ENCODE measurements around the gene SLC44A2. TPM values are rescaled to one million over a fixed set of nuclear protein-coding genes. Genes with fewer than 3 reads are reported as not detected.
A peak's percentile ranks its signal among the peaks of the same experiment; 100 is the strongest.

Gene SLC44A2
- total and polyA plus RNA-seq, 2 donors (not counting 1 experiment from before 2014, with no cell fraction given), result 91.3 to 173 TPM

DNA sequence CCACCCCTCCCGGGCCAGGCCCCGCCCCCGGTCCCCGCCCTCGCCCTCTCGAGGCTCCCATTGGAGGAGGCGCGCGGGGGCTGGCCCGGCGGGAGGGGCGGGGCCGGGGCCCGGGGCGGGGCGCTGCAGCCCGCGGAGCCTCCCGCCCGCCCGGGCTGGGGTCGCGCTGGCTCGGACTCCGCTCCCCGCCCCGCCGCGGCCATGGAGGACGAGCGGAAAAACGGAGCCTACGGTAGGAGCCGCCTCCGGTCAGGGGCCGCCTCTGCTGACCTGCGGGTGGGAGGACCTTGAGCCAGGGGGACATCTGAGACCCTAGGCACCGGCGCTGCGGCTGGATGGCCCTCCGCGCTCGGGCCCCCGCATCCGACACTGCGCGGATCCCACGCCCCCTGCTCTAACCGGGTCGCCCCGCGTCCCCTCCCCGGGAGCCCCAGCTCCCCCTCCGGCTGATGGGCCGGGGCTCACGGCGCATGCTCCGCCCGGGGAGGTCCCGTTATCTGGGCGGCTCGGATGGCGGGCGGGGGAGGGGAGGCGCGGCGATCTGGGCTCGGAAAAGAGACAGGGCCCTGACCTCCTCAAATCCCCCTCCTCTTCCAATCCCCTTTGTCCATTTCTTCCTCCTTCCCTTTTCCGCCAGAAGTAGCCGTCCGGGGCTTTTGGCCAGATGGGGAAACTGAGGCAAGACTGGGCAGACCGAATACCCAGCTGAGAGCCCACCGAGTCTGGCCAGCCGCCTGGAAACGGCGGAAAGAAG lies 22.8 kb upstream of the SLC44A2 start:
- TF ChIP-seq EZH2 (IDR thresholded peaks at IDR 0.05; ENCODE audit: low read length, missing control alignments) (no peak), CTCF (conservative IDR thresholded peaks at IDR 0.05 in 1 of 2, IDR thresholded peaks at IDR 0.05 in 1 of 2; ENCODE audit: low read depth in 1 of 2, low read length in 2 of 2) (no peak)

GRCh38 chr19:10603084-10603872 lies 22.1 kb upstream of the SLC44A2 start:
- Histone ChIP-seq H3K4me1 (ENCODE audit: control insufficient read depth, extremely low read depth, insufficient read depth, low read length) (peaks cover 6% of the 10 kb centered on the region), H3K4me3 (replicated peaks in 1 of 4; ENCODE audit: control extremely low read depth in 1 of 4, insufficient read depth in 1 of 4, low read depth in 3 of 4, low read length in 4 of 4) (peak overlapping the region; percentile 88 to 95 (median 91)), H4K20me1 (ENCODE audit: control insufficient read depth, extremely low read depth, insufficient read depth, low read length) (no peaks in the 10 kb centered on the region), H3K79me2 (ENCODE audit: control insufficient read depth, insufficient read depth, low read length) (peaks cover 23% of the 10 kb centered on the region), H3K9me3 (ENCODE audit: control insufficient read depth, insufficient read depth, low read depth, low read length) (no peaks in the 10 kb centered on the region), H3K27me3 (ENCODE audit: control insufficient read depth, insufficient read depth, low read length) (peaks cover 5% of the 10 kb centered on the region), H3K27ac (ENCODE audit: insufficient read depth, low read length) (peak overlapping the region; percentile 77), H2AFZ (ENCODE audit: low read length) (peak overlapping the region; percentile 64), H3K4me2 (ENCODE audit: extremely low read depth, insufficient read depth, low read length) (peak overlapping the region; percentile 97), H3K36me3 (ENCODE audit: control insufficient read depth, insufficient read depth, low read length) (no peaks in the 10 kb centered on the region), H3K9ac (ENCODE audit: insufficient read depth, low read length) (peak overlapping the region; percentile 91)
- DNase-seq (ENCODE audit: low read depth in 2 of 2), result no peak
- no peak for TF ChIP-seq CTCF (conservative IDR thresholded peaks at IDR 0.05 in 1 of 2, IDR thresholded peaks at IDR 0.05 in 1 of 2; ENCODE audit: low read depth in 1 of 2, low read length in 2 of 2)
- TF ChIP-seq EZH2 (IDR thresholded peaks at IDR 0.05; ENCODE audit: low read length, missing control alignments), result no peak

More for the DNA sequence above, 22.8 kb upstream of the SLC44A2 start:
- peak overlapping the region; percentile 88 to 95 (median 91) for H3K4me3 ChIP-seq (replicated peaks in 1 of 4; ENCODE audit: control extremely low read depth in 1 of 4, insufficient read depth in 1 of 4, low read depth in 3 of 4, low read length in 4 of 4)
- peaks cover 5% of the 10 kb centered on the region for H3K27me3 ChIP-seq (ENCODE audit: control insufficient read depth, insufficient read depth, low read length)
- peak overlapping the region; percentile 97 for H3K4me2 ChIP-seq (ENCODE audit: extremely low read depth, insufficient read depth, low read length)
- DNase-seq (ENCODE audit: low read depth in 2 of 2), result peak; percentile 58 to 61
- H3K27ac ChIP-seq (ENCODE audit: insufficient read depth, low read length), result peak overlapping the region; percentile 77
- peaks cover 6% of the 10 kb centered on the region for H3K4me1 ChIP-seq (ENCODE audit: control insufficient read depth, extremely low read depth, insufficient read depth, low read length)
- no peaks in the 10 kb centered on the region for H3K9me3 ChIP-seq (ENCODE audit: control insufficient read depth, insufficient read depth, low read depth, low read length)
- no peaks in the 10 kb centered on the region for H4K20me1 ChIP-seq (ENCODE audit: control insufficient read depth, extremely low read depth, insufficient read depth, low read length)
- H3K36me3 ChIP-seq (ENCODE audit: control insufficient read depth, insufficient read depth, low read length), result no peaks in the 10 kb centered on the region
- H3K9ac ChIP-seq (ENCODE audit: insufficient read depth, low read length), result peak overlapping the region; percentile 91
- H3K79me2 ChIP-seq (ENCODE audit: control insufficient read depth, insufficient read depth, low read length), result peaks cover 23% of the 10 kb centered on the region
- H2AFZ ChIP-seq (ENCODE audit: low read length), result peak overlapping the region; percentile 88

DNA sequence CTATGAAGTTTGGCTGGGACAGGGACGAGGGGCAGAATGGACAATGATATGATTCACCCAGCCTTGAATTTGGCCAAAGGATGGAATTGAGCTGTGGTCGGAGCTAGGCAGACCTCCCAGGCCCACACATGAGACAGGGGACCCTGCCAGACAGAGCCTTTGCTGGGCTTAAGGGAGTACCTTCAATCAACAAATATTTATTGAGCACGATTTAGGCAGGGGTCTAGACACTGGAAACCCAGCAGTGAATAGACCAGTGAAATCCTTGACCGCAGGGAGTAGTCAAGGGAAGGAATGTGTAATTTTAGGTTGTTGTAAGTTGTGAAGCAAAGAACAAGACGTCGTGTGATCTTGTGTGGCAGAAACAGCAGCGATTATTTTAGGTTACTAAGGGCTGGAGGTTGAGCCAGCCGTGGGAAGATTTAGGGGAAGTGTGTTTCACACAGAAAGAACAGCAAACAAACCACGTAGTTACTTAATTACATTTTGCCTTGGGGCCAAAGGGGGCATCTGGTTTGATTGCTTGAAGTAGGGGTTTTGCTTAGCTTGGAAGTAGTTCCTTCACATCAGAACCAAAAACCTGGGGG lies 21.4 kb upstream of the SLC44A2 start:
- no peak for DNase-seq (ENCODE audit: low read depth in 2 of 2)
- peak overlapping the region; percentile 77 for H3K27ac ChIP-seq (ENCODE audit: insufficient read depth, low read length)
- H3K79me2 ChIP-seq (ENCODE audit: control insufficient read depth, insufficient read depth, low read length), result peaks cover 23% of the 10 kb centered on the region
- H3K4me3 ChIP-seq (replicated peaks in 1 of 4; ENCODE audit: control extremely low read depth in 1 of 4, insufficient read depth in 1 of 4, low read depth in 3 of 4, low read length in 4 of 4), result peak overlapping the region in 3 of 4 experiments; percentile 37 to 95 (median 94)
- H3K36me3 ChIP-seq (ENCODE audit: control insufficient read depth, insufficient read depth, low read length), result no peaks in the 10 kb centered on the region
- H3K9me3 ChIP-seq (ENCODE audit: control insufficient read depth, insufficient read depth, low read depth, low read length), result no peaks in the 10 kb centered on the region
- peak overlapping the region; percentile 40 for H3K9ac ChIP-seq (ENCODE audit: insufficient read depth, low read length)
- no peaks in the 10 kb centered on the region for H4K20me1 ChIP-seq (ENCODE audit: control insufficient read depth, extremely low read depth, insufficient read depth, low read length)
- H3K4me1 ChIP-seq (ENCODE audit: control insufficient read depth, extremely low read depth, insufficient read depth, low read length), result peaks cover 6% of the 10 kb centered on the region
- no peak overlapping the region for H2AFZ ChIP-seq (ENCODE audit: low read length)
- H3K27me3 ChIP-seq (ENCODE audit: control insufficient read depth, insufficient read depth, low read length), result peaks cover 5% of the 10 kb centered on the region
- no peak for TF ChIP-seq CTCF (conservative IDR thresholded peaks at IDR 0.05 in 1 of 2, IDR thresholded peaks at IDR 0.05 in 1 of 2; ENCODE audit: low read depth in 1 of 2, low read length in 2 of 2)
- TF ChIP-seq EZH2 (IDR thresholded peaks at IDR 0.05; ENCODE audit: low read length, missing control alignments), result no peak
- H3K4me2 ChIP-seq (ENCODE audit: extremely low read depth, insufficient read depth, low read length), result peak overlapping the region; percentile 97

Data from fibroblast of lung (primary cell).